H1 (cell line): ENCODE data around the gene BRD9. TPM values are rescaled to one million over a fixed set of nuclear protein-coding genes. Genes with fewer than 3 reads are reported as not detected.
A peak's percentile ranks its signal among the peaks of the same experiment; 100 is the strongest.

ENCODE experiments used
- CTCF ChIA-PET: fragments of 300-600 bp; sonication (Branson Sonifier 250); formaldehyde crosslinking; loops from one replicate; lab custom pipeline; 2021; ENCODE audit not compliant: partially characterized antibody; lab: Charles Lee
- POLR2A ChIA-PET: fragments of 300-600 bp; sonication (Branson Sonifier 250); formaldehyde crosslinking; loops from one replicate; lab custom pipeline; 2021; ENCODE audit warnings: inconsistent platforms; ENCODE audit not compliant: partially characterized antibody; lab: Charles Lee
- DNase-seq, 2 experiments: peaks; one replicate each; pipeline versions ENCODE4 v3.0.0 to v3.0.0-alpha.2; 2010 to 2022; ENCODE audit warnings: low spot score in 2 of 2, low read depth in 1 of 2, mixed read lengths in 1 of 2
- FAIRE-seq: peaks from 2 replicates; lab custom pipeline; 2011; peaks lifted over from hg19 to GRCh38; lab: Jason Lieb, UNC
- H2AFZ ChIP-seq: 2 replicates; pipeline ENCODE4 v1.8.1; 2012; ENCODE audit warnings: low read length, inconsistent platforms
- H2AK5ac ChIP-seq: 2 replicates; pipeline ENCODE4 v1.6.1; 2013; ENCODE audit warnings: low read depth, low read length
- H2BK120ac ChIP-seq: replicated peaks from 2 replicates; pipeline ENCODE3; 2013; ENCODE audit warnings: low read depth, low read length, inconsistent platforms
- H2BK12ac ChIP-seq: 2 replicates; pipeline ENCODE4 v1.6.1; 2013; ENCODE audit warnings: low read depth, low read length
- H2BK15ac ChIP-seq: 2 replicates; pipeline ENCODE4 v1.6.1; 2013; ENCODE audit warnings: low read length
- H2BK20ac ChIP-seq: 2 replicates; pipeline ENCODE4 v1.6.1; 2013; ENCODE audit warnings: low read length
- H2BK5ac ChIP-seq: 2 replicates; pipeline ENCODE4 v1.6.1; 2013; ENCODE audit warnings: low read depth, low read length
- H3K14ac ChIP-seq: 2 replicates; pipeline ENCODE4 v1.6.1; 2013; ENCODE audit warnings: inconsistent platforms; ENCODE audit not compliant: insufficient read length
- H3K18ac ChIP-seq: 2 replicates; pipeline ENCODE4 v1.6.1; 2013; ENCODE audit warnings: low read length; ENCODE audit errors: extremely low read depth
- H3K23ac ChIP-seq: 2 replicates; pipeline ENCODE4 v1.6.1; 2013; ENCODE audit warnings: inconsistent platforms; ENCODE audit not compliant: insufficient read length
- H3K23me2 ChIP-seq: 2 replicates; pipeline ENCODE4 v1.6.1; 2013; ENCODE audit warnings: low read depth, low read length
- H3K27ac ChIP-seq: 2 replicates; pipeline ENCODE4 v1.6.1; 2011; ENCODE audit warnings: low read depth, low read length, inconsistent platforms
- H3K27me3 ChIP-seq, 4 experiments: replicated peaks in 1 of 4; 1 replicate in 1 of 4; 2 replicates in 3 of 4; pipeline versions ENCODE4 v1.6.1 to v1.8.1; 2011 to 2013; ENCODE audit warnings: low read length in 3 of 4, mild to moderate bottlenecking in 3 of 4, inconsistent platforms in 2 of 4, mixed read lengths in 2 of 4, moderate library complexity in 1 of 4; ENCODE audit not compliant: control insufficient read depth in 3 of 4, insufficient read depth in 3 of 4; ENCODE audit errors: extremely low read depth in 1 of 4
- H3K36me3 ChIP-seq, 4 experiments: 2 replicates each; pipeline versions ENCODE4 v1.6.1 to v1.8.1; 2011 to 2013; ENCODE audit warnings: mild to moderate bottlenecking in 4 of 4, low read length in 3 of 4, moderate library complexity in 2 of 4, control low read depth in 1 of 4, inconsistent platforms in 1 of 4; ENCODE audit not compliant: insufficient read depth in 4 of 4, control insufficient read depth in 2 of 4
- H3K4ac ChIP-seq: replicated peaks from 2 replicates; pipeline ENCODE3; 2013; ENCODE audit warnings: low read length, low read depth, mixed read lengths, inconsistent platforms; ENCODE audit not compliant: insufficient read length
- H3K4me1 ChIP-seq, 4 experiments: replicated peaks in 1 of 4; 1 replicate in 1 of 4; 2 replicates in 3 of 4; pipeline versions ENCODE4 v1.6.1 to v1.8.1; 2011 to 2013; ENCODE audit warnings: low read length in 3 of 4, inconsistent platforms in 2 of 4, mixed read lengths in 1 of 4; ENCODE audit not compliant: insufficient read depth in 4 of 4, control insufficient read depth in 3 of 4
- H3K4me2 ChIP-seq, 2 experiments: 2 replicates each; pipeline versions ENCODE4 v1.6.1 to v1.8.1; 2011 to 2013; ENCODE audit warnings: low read depth in 2 of 2, low read length in 2 of 2, control low read depth in 1 of 2, inconsistent platforms in 1 of 2, mild to moderate bottlenecking in 1 of 2; ENCODE audit not compliant: insufficient read depth in 1 of 2
- H3K4me3 ChIP-seq, 4 experiments: fragments of 200-600, 300-600 bp in 1 of 4; sonication (generic), shearing (Covaris generic), sonication (Bioruptor Twin) in 1 of 4; 2 replicates each; pipeline versions ENCODE4 v1.5.1 to v1.8.1; 2011 to 2016; ENCODE audit warnings: low read length in 4 of 4, low read depth in 3 of 4, control low read depth in 2 of 4, inconsistent platforms in 2 of 4, mild to moderate bottlenecking in 2 of 4, mixed read lengths in 1 of 4, moderate library complexity in 1 of 4; ENCODE audit not compliant: insufficient read depth in 2 of 4; ENCODE audit errors: extremely low read depth in 1 of 4
- H3K56ac ChIP-seq: replicated peaks from 2 replicates; pipeline ENCODE3; 2013; ENCODE audit warnings: low read depth, mild to moderate bottlenecking, mixed read lengths, low read length, inconsistent platforms; ENCODE audit not compliant: insufficient read length
- H3K79me1 ChIP-seq: 2 replicates; pipeline ENCODE4 v1.6.1; 2013; ENCODE audit warnings: low read depth, low read length, control low read depth
- H3K79me2 ChIP-seq, 2 experiments: 2 replicates each; pipeline versions ENCODE4 v1.6.1 to v1.8.1; 2012 to 2013; ENCODE audit warnings: low read length in 2 of 2, mild to moderate bottlenecking in 2 of 2, inconsistent platforms in 1 of 2; ENCODE audit not compliant: insufficient read depth in 2 of 2, control insufficient read depth in 1 of 2
- H3K9ac ChIP-seq, 4 experiments: replicated peaks in 1 of 4; 1 replicate in 1 of 4; 2 replicates in 3 of 4; pipeline versions ENCODE4 v1.6.1 to v1.8.1; 2011 to 2013; ENCODE audit warnings: low read depth in 3 of 4, low read length in 3 of 4, control low read depth in 2 of 4, mild to moderate bottlenecking in 2 of 4, moderate library complexity in 2 of 4, inconsistent platforms in 1 of 4; ENCODE audit errors: extremely low read depth in 1 of 4
- H3K9me3 ChIP-seq, 2 experiments: 2 replicates each; pipeline versions ENCODE4 v1.6.1 to v1.8.1; 2012 to 2013; ENCODE audit warnings: mild to moderate bottlenecking in 2 of 2, moderate library complexity in 2 of 2, control low read depth in 1 of 2, inconsistent platforms in 1 of 2, low read depth in 1 of 2, low read length in 1 of 2, mixed read lengths in 1 of 2; ENCODE audit not compliant: insufficient read depth in 2 of 2
- H4K20me1 ChIP-seq, 2 experiments: replicated peaks in 1 of 2; 2 replicates each; pipeline versions ENCODE3 to v1.8.1; 2011 to 2013; ENCODE audit warnings: inconsistent platforms in 2 of 2, low read length in 2 of 2, mild to moderate bottlenecking in 1 of 2; ENCODE audit not compliant: insufficient read depth in 2 of 2, control insufficient read depth in 1 of 2
- H4K5ac ChIP-seq: 2 replicates; pipeline ENCODE4 v1.6.1; 2013; ENCODE audit warnings: low read length, low read depth, mixed read lengths, inconsistent platforms; ENCODE audit not compliant: insufficient read length
- H4K8ac ChIP-seq: 2 replicates; pipeline ENCODE4 v1.8.0; 2013; ENCODE audit warnings: mild to moderate bottlenecking, moderate library complexity, low read length, inconsistent platforms; ENCODE audit not compliant: insufficient read depth; ENCODE audit errors: extremely low read depth
- H4K91ac ChIP-seq: replicated peaks from 2 replicates; pipeline ENCODE3; 2013; ENCODE audit warnings: low read length, mixed read lengths, inconsistent platforms; ENCODE audit not compliant: insufficient read length
- HDAC6 ChIP-seq: IDR thresholded peaks from one replicate; pipeline ENCODE4 v1.7.1; 2012; ENCODE audit warnings: low read depth, mild to moderate bottlenecking, inconsistent platforms, low read length, moderate library complexity
- WGBS, 2 experiments: shearing (Covaris generic) in 1 of 2; methylation state at CpG; one replicate each; pipeline versions ENCODE4 v1.1.6 to v1.1.7; 2013 to 2015; ENCODE audit warnings: low lambda C conversion rate in 2 of 2, mixed read lengths in 2 of 2, inconsistent platforms in 1 of 2, low coverage in 1 of 2, missing lambda C conversion rate in 1 of 2; ENCODE audit not compliant: insufficient replicate concordance in 2 of 2, insufficient coverage in 1 of 2, insufficient read length in 1 of 2; ENCODE audit errors: extremely low coverage in 1 of 2, missing lambda C conversion rate in 1 of 2; 5-methylcytosine and 5-hydroxymethylcytosine counted together
- polyA plus RNA-seq, 7 experiments: library from polyadenylated mRNA; depleted of rRNA in 3 of 7; stranded (reverse) in 5 of 7; unstranded in 2 of 7; fragments of >200 nt in 5 of 7; fragments of 200-250 nt in 2 of 7; gene quantifications; 1 replicate in 5 of 7; 2 replicates in 1 of 7; 4 replicates in 1 of 7; pipeline versions ENCODE4 v1.2.1 to v1.2.3, GENCODE V29; 2011 to 2013; ENCODE audit warnings: missing spikeins in 2 of 7, mixed read lengths in 2 of 7
- total RNA-seq: library from RNA; stranded (reverse); fragmentation: NEBNext Ultra II Directional; extraction: Animal tissue kit (Norgen Biotek cat#: 25700); gene quantifications from 2 replicates; pipeline ENCODE4 v1.2.1, GENCODE V29; 2021

The BRD9 gene
- total and polyA plus RNA-seq, 2 of the 8 experiments (the other 6 are each of a cell fraction or from before 2014, with no cell fraction given), result 9.3 to 49.4 TPM

DNA sequence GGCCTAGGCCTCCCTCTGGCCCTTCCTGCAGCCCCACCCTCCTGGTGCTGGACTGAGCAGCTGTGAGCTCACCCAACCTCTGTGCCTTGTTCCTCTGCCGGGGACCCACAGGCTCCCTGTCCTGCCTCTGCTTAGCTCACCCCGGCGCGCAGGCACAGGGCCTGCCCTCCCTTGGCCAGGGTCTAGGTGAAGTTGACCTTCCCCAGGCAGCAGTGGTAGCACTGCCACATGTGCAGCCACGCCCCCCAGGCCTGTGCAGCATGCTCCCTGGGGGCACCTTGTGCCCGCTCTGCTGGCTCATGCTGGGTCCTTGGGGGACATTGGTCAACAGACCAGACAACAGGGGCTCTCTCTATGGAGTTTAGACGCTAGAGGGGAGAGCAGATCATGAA is 18.2 kb upstream of the BRD9 start:
- Histone ChIP-seq H3K36me3 (peaks cover 33 to 70% (median 62%) of the 10 kb centered on the region in 4 experiments), H3K4me1 (no peaks in the 10 kb centered on the region), H2AFZ (no peak overlapping the region), H4K91ac (no peak overlapping the region), H3K14ac (no peak overlapping the region), H3K4me2 (no peak overlapping the region), H3K27ac (no peak overlapping the region), H3K9me3 (no peaks in the 10 kb centered on the region), H3K23ac (no peak overlapping the region), H4K20me1 (peaks cover 7 to 15% of the 10 kb centered on the region in 2 experiments), H2BK20ac (no peak overlapping the region), H4K8ac (peak overlapping the region; percentile 42; the same call in 1 of the 2 replicates), H2BK12ac (no peak overlapping the region), H3K27me3 (no peaks in the 10 kb centered on the region), H3K79me1 (peaks cover 2% of the 10 kb centered on the region; the same call in 1 of the 2 replicates), H4K5ac (no peak overlapping the region), H3K4ac (no peak overlapping the region), H3K18ac (no peak overlapping the region), H3K4me3 (no peak overlapping the region), H2BK15ac (no peak overlapping the region), H3K9ac (no peak overlapping the region), H3K79me2 (no peaks in the 10 kb centered on the region), H2BK5ac (no peak overlapping the region), H3K56ac (no peak overlapping the region), H2BK120ac (no peak overlapping the region), H3K23me2 (no peaks in the 10 kb centered on the region), H2AK5ac (no peak overlapping the region)
- TF ChIP-seq HDAC6, result no peak
- DNase-seq (no peak), FAIRE-seq (no peak)
- POLR2A ChIA-PET, result no interaction called here
- CTCF ChIA-PET, result interaction anchor here (0.5 kb wide), 1 partner anchor 14 kb away, joined by 4 read pairs; no protein-coding TSS in a partner anchor
- 90% methylated on average over 7 of the region's 7 CpGs; no CpG with 5 or more reads in 1 of the 2 experiments for WGBS, 2 experiments
